ENCODE results near the gene ABCC6.
"Not testable (repeated sequence)": the region's sequence is repeated elsewhere in the genome, so short reads cannot be mapped to it uniquely, and the experiment has no call there.

The ABCC6 gene

GRCh38 chr16:16202400-16203143, 20.7 kb downstream of the ABCC6 start:
- peak; percentile 73 for DNase-seq (ENCODE audit: low read depth in 2 of 2)
- TF ChIP-seq, protein P1, sequence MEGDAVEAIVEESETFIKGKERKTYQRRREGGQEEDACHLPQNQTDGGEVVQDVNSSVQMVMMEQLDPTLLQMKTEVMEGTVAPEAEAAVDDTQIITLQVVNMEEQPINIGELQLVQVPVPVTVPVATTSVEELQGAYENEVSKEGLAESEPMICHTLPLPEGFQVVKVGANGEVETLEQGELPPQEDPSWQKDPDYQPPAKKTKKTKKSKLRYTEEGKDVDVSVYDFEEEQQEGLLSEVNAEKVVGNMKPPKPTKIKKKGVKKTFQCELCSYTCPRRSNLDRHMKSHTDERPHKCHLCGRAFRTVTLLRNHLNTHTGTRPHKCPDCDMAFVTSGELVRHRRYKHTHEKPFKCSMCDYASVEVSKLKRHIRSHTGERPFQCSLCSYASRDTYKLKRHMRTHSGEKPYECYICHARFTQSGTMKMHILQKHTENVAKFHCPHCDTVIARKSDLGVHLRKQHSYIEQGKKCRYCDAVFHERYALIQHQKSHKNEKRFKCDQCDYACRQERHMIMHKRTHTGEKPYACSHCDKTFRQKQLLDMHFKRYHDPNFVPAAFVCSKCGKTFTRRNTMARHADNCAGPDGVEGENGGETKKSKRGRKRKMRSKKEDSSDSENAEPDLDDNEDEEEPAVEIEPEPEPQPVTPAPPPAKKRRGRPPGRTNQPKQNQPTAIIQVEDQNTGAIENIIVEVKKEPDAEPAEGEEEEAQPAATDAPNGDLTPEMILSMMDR (IDR thresholded peaks at IDR 0.05; ENCODE audit: low read depth, low read length), result peak; percentile 31
- not testable (repeated sequence) for H3K4me3 ChIP-seq (replicated peaks in 1 of 2; ENCODE audit: low read depth in 2 of 2, low read length in 2 of 2)

- DNase-seq (ENCODE audit: low read depth in 2 of 2); H3K4me3 ChIP-seq (replicated peaks in 1 of 2; ENCODE audit: low read depth in 2 of 2, low read length in 2 of 2): not testable (repeated sequence)
Measured at GRCh38 chr16:16201880-16202279, 21.4 kb downstream of the ABCC6 start.

- not testable (repeated sequence) for DNase-seq (ENCODE audit: low read depth in 2 of 2); H3K4me3 ChIP-seq (replicated peaks in 1 of 2; ENCODE audit: low read depth in 2 of 2, low read length in 2 of 2)
Measured at GRCh38 chr16:16200391-16200790, 22.9 kb downstream of the ABCC6 start.

GRCh38 chr16:16199428-16199827, 23.9 kb downstream of the ABCC6 start:
- not testable (repeated sequence) for H3K4me3 ChIP-seq (replicated peaks in 1 of 2; ENCODE audit: low read depth in 2 of 2, low read length in 2 of 2)
- DNase-seq (ENCODE audit: low read depth in 2 of 2), result peak; percentile 8 to 73

- no peak for DNase-seq (ENCODE audit: low read depth in 2 of 2)
- TF ChIP-seq, protein P1 (IDR thresholded peaks at IDR 0.05; ENCODE audit: low read depth, low read length), result no peak
- no peak overlapping the region for H3K4me3 ChIP-seq (replicated peaks in 1 of 2; ENCODE audit: low read depth in 2 of 2, low read length in 2 of 2)
Measured at GRCh38 chr16:16197966-16198365, 25.3 kb downstream of the ABCC6 start.

DNA sequence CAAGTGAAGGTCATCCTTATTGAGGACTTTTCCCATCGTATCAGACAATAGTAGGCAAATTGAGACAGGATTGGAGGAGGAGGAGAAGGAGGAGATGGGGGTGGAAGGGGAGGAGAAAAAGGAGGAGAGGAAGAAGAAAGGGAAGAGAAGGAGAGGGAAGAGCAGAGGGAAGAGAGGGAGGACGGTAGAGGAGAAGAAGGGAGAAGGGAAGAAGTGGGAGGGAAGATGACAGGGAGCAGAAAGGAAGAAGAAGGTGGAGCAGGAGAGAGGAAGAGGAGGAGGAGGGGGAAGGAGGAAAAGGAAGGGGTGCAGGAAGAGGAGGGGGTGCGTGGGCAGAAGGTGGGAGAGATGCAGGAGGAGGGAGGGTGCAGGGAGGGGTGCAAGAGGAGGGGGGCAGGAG, 26.0 kb downstream of the ABCC6 start:
- H3K4me3 ChIP-seq (replicated peaks in 1 of 2; ENCODE audit: low read depth in 2 of 2, low read length in 2 of 2), result no peak overlapping the region
- TF ChIP-seq, protein P1 (IDR thresholded peaks at IDR 0.05; ENCODE audit: low read depth, low read length), result no peak
- DNase-seq (ENCODE audit: low read depth in 2 of 2), result no peak

- no peak for DNase-seq (ENCODE audit: low read depth in 2 of 2)
- TF ChIP-seq, protein P1 (IDR thresholded peaks at IDR 0.05; ENCODE audit: low read depth, low read length), result no peak
- H3K4me3 ChIP-seq (replicated peaks in 1 of 2; ENCODE audit: low read depth in 2 of 2, low read length in 2 of 2), result no peak overlapping the region
Measured at GRCh38 chr16:16196099-16196498, 27.2 kb downstream of the ABCC6 start.

GRCh38 chr16:16191493-16192167, 31.7 kb downstream of the ABCC6 start:
- no peak for DNase-seq (ENCODE audit: low read depth in 2 of 2)

GRCh38 chr16:16190966-16191365, 32.3 kb downstream of the ABCC6 start:
- not testable (repeated sequence) for DNase-seq (ENCODE audit: low read depth in 2 of 2)

More at GRCh38 chr16:16191493-16192167, 31.7 kb downstream of the ABCC6 start:
- H3K4me3 ChIP-seq (replicated peaks in 1 of 2; ENCODE audit: low read depth in 2 of 2, low read length in 2 of 2), result no peak overlapping the region
- TF ChIP-seq, protein P1 (IDR thresholded peaks at IDR 0.05; ENCODE audit: low read depth, low read length), result no peak

More at GRCh38 chr16:16190966-16191365, 32.3 kb downstream of the ABCC6 start:
- not testable (repeated sequence) for H3K4me3 ChIP-seq (replicated peaks in 1 of 2; ENCODE audit: low read depth in 2 of 2, low read length in 2 of 2)

Data from cardiac fibroblast (primary cell).